A549 (cell line): Measurements from ENCODE around the gene ZNF773.

Experiments used
- CHD2 ChIP-seq: fragments of 150-350 bp; IDR thresholded peaks from 2 replicates; pipeline ENCODE4 v1.6.1; 2014; ENCODE audit warnings: low read length; ENCODE audit not compliant: partially characterized antibody
- CTCF ChIP-seq: fragments of >200 bp; sonication (Bioruptor Twin); formaldehyde crosslinking; IDR thresholded peaks from 3 replicates; pipeline ENCODE4 v1.5.1; 2016
- MYC ChIP-seq: IDR thresholded peaks from 2 replicates; pipeline ENCODE4 v1.6.1; 2012; ENCODE audit warnings: mild to moderate bottlenecking, inconsistent platforms, low read length, improper control_type of control experiment, borderline replicate concordance
- POLR2A ChIP-seq: IDR thresholded peaks from 2 replicates; pipeline ENCODE4 v1.6.1; 2012; ENCODE audit warnings: mild to moderate bottlenecking, low read length
- REST ChIP-seq: fragments of 200-600 bp; sonication (generic); IDR thresholded peaks from 2 replicates; pipeline ENCODE4 v1.6.1; 2016; ENCODE audit warnings: antibody characterized with exemption, mild to moderate bottlenecking, moderate library complexity
- USF2 ChIP-seq: fragments of 450-650 bp; IDR thresholded peaks from 2 replicates; pipeline ENCODE4 v1.6.1; 2014; ENCODE audit warnings: antibody characterized with exemption
- ZFP36 ChIP-seq: fragments of 450-650 bp; IDR thresholded peaks from 2 replicates; pipeline ENCODE4 v1.6.1; 2014; ENCODE audit warnings: borderline replicate concordance; ENCODE audit not compliant: partially characterized antibody

- TF ChIP-seq POLR2A = no peak
- TF ChIP-seq MYC = no peak
- TF ChIP-seq REST = no peak
- TF ChIP-seq USF2 = no peak
- TF ChIP-seq CTCF = no peak
- TF ChIP-seq ZFP36 = no peak
- no peak for TF ChIP-seq CHD2
Observed at GRCh38 chr19:57466489-57466888, 33.2 kb upstream of the ZNF773 start.
